Testis (tissue), 2 donors: ENCODE data around the gene STMND1.

Source experiments
- POLR2A ChIP-seq: fragments of 450-650 bp; IDR thresholded peaks from one replicate; pipeline ENCODE4 v1.6.1; 2017; ENCODE audit warnings: antibody characterized with exemption, mild to moderate bottlenecking, moderate library complexity
- TF ChIP-seq, protein P1 (sequence below), 3 experiments: fragments of 450-650 bp in 2 of 3; fragments of 200-600 bp in 1 of 3; sonication (generic) in 1 of 3; IDR thresholded peaks; one replicate each; pipeline ENCODE4 v1.5.1; 2016 to 2019; ENCODE audit warnings: antibody characterized with exemption in 3 of 3, mild to moderate bottlenecking in 2 of 3, moderate library complexity in 1 of 3

DNA sequence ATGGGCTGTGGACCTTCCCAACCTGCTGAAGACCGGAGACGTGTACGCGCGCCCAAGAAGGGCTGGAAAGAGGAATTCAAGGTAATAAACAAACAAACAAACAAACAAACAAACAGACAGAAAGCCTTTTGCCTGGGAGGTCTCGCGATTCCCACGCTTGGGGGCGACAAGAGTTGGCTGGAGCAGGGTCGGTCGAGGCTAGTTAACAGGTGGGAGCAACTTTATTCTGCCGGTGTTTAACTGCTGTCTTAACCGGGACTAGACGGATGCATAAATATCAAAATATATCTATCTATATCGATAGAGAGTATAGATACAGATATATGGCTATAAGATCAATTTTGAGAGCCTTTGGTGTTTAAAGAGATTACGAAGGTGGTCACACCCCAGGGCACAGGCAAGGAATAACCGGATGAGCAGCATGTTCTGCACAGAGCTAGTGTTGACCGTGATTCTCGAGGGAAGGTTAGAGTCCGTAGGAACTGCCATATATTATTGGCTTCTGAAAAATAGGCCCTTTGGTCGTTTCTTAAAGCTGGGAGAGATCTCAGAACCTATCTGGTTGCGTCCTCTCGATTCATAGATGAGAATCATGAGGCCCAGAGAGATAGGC is 514 bp downstream of the STMND1 start:
- TF ChIP-seq, protein P1, sequence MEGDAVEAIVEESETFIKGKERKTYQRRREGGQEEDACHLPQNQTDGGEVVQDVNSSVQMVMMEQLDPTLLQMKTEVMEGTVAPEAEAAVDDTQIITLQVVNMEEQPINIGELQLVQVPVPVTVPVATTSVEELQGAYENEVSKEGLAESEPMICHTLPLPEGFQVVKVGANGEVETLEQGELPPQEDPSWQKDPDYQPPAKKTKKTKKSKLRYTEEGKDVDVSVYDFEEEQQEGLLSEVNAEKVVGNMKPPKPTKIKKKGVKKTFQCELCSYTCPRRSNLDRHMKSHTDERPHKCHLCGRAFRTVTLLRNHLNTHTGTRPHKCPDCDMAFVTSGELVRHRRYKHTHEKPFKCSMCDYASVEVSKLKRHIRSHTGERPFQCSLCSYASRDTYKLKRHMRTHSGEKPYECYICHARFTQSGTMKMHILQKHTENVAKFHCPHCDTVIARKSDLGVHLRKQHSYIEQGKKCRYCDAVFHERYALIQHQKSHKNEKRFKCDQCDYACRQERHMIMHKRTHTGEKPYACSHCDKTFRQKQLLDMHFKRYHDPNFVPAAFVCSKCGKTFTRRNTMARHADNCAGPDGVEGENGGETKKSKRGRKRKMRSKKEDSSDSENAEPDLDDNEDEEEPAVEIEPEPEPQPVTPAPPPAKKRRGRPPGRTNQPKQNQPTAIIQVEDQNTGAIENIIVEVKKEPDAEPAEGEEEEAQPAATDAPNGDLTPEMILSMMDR (IDR thresholded peaks at IDR 0.05) = no peak
- no peak for TF ChIP-seq POLR2A
